IMR-90 (cell line): ENCODE measurements around the gene PRKCA. TPM values are rescaled to one million over a fixed set of nuclear protein-coding genes. Genes with fewer than 3 reads are reported as not detected.

Source experiments
- ATAC-seq: fragments of 200-7000 bp; cut with Tn5 transposase; 2 replicates; pipeline ENCODE4 v1.9.1; 2020; ENCODE audit warnings: low read depth, mild to moderate bottlenecking, moderate library complexity
- BruUV-seq: library from RNA; stranded (reverse); fragments of 400-500 nt; replicated peaks from 2 replicates; lab custom pipeline; 2021; lab: Mats Ljungman, UMichigan
- CTCF ChIA-PET: fragments of 300-600 bp; formaldehyde crosslinking; extraction: SDS; loops from one replicate; lab custom pipeline; 2021; ENCODE audit warnings: antibody characterized with exemption; lab: Yijun Ruan, JAX
- POLR2A ChIA-PET: fragments of 300-600 bp; sonication (Branson Sonifier 250); formaldehyde crosslinking; loops from one replicate; lab custom pipeline; 2022; ENCODE audit warnings: antibody characterized with exemption; ENCODE audit not compliant: unreplicated experiment; lab: Charles Lee
- DNase-seq: peaks from one replicate; pipeline ENCODE4 v3.0.0; 2013
- H2AFZ ChIP-seq: replicated peaks from 2 replicates; pipeline ENCODE3; 2013; ENCODE audit warnings: low read length, mild to moderate bottlenecking; ENCODE audit not compliant: poor library complexity
- H2AK5ac ChIP-seq: 2 replicates; pipeline ENCODE4 v1.6.1; 2013; ENCODE audit warnings: low read depth, low read length, inconsistent platforms
- H2AK9ac ChIP-seq: replicated peaks from 2 replicates; pipeline ENCODE3; 2013; ENCODE audit warnings: mild to moderate bottlenecking, low read depth, low read length, moderate library complexity; ENCODE audit not compliant: poor library complexity
- H2BK120ac ChIP-seq: 2 replicates; pipeline ENCODE4 v1.6.1; 2013; ENCODE audit warnings: low read depth, low read length, inconsistent platforms
- H2BK15ac ChIP-seq: 3 replicates; pipeline ENCODE4 v1.6.1; 2013; ENCODE audit warnings: low read depth, low read length, inconsistent platforms
- H2BK20ac ChIP-seq: 2 replicates; pipeline ENCODE4 v1.6.1; 2013; ENCODE audit warnings: low read depth, mild to moderate bottlenecking, inconsistent platforms, low read length, moderate library complexity
- H2BK5ac ChIP-seq: 2 replicates; pipeline ENCODE4 v1.6.1; 2013; ENCODE audit warnings: mild to moderate bottlenecking, low read depth, low read length, inconsistent platforms; ENCODE audit not compliant: poor library complexity, severe bottlenecking
- H3K14ac ChIP-seq: replicated peaks from 2 replicates; pipeline ENCODE4 v1.6.1; 2013; ENCODE audit warnings: low read depth, low read length, inconsistent platforms
- H3K18ac ChIP-seq: 2 replicates; pipeline ENCODE4 v1.6.1; 2013; ENCODE audit warnings: low read depth, low read length, control low read depth
- H3K23ac ChIP-seq: 2 replicates; pipeline ENCODE4 v1.6.1; 2013; ENCODE audit warnings: low read depth, low read length, inconsistent platforms
- H3K27ac ChIP-seq: 2 replicates; pipeline ENCODE4 v1.5.1; 2013; ENCODE audit warnings: mild to moderate bottlenecking, control low read depth, low read length; ENCODE audit not compliant: insufficient read depth
- H3K27me3 ChIP-seq: 2 replicates; pipeline ENCODE4 v1.6.1; 2013; ENCODE audit warnings: low read length; ENCODE audit not compliant: control insufficient read depth, insufficient read depth
- H3K36me3 ChIP-seq: 2 replicates; pipeline ENCODE4 v1.6.1; 2013; ENCODE audit warnings: low read length, mixed read lengths; ENCODE audit not compliant: control insufficient read depth, insufficient read depth
- H3K4ac ChIP-seq: 2 replicates; pipeline ENCODE4 v1.6.1; 2013; ENCODE audit warnings: low read depth, low read length, inconsistent platforms
- H3K4me1 ChIP-seq: 2 replicates; pipeline ENCODE4 v1.6.1; 2013; ENCODE audit warnings: low read length, mixed read lengths; ENCODE audit not compliant: control insufficient read depth, insufficient read depth
- H3K4me2 ChIP-seq: 2 replicates; pipeline ENCODE4 v1.6.1; 2013; ENCODE audit warnings: low read depth, mild to moderate bottlenecking, control low read depth, low read length, moderate library complexity
- H3K4me3 ChIP-seq: 2 replicates; pipeline ENCODE4 v1.5.1; 2013; ENCODE audit warnings: low read depth, mild to moderate bottlenecking, control low read depth, low read length, moderate library complexity; ENCODE audit not compliant: insufficient read depth
- H3K56ac ChIP-seq: 2 replicates; pipeline ENCODE4 v1.6.1; 2013; ENCODE audit warnings: low read length, inconsistent platforms; ENCODE audit not compliant: insufficient read depth; ENCODE audit errors: extremely low read depth
- H3K79me1 ChIP-seq, 2 experiments: 2 replicates each; pipeline ENCODE4 v1.6.1; 2013; ENCODE audit warnings: low read length in 2 of 2, inconsistent platforms in 1 of 2, low read depth in 1 of 2
- H3K9ac ChIP-seq: 2 replicates; pipeline ENCODE4 v1.6.1; 2013; ENCODE audit warnings: low read depth, low read length, control low read depth
- H3K9me1 ChIP-seq: 2 replicates; pipeline ENCODE4 v1.6.1; 2013; ENCODE audit warnings: low read length, inconsistent platforms; ENCODE audit not compliant: insufficient read depth
- H3K9me3 ChIP-seq: 2 replicates; pipeline ENCODE4 v1.6.1; 2013; ENCODE audit warnings: low read length; ENCODE audit not compliant: control insufficient read depth, insufficient read depth
- H4K20me1 ChIP-seq: 2 replicates; pipeline ENCODE4 v1.6.1; 2013; ENCODE audit warnings: low read length, inconsistent platforms; ENCODE audit not compliant: insufficient read depth
- H4K5ac ChIP-seq: 2 replicates; pipeline ENCODE4 v1.6.1; 2013; ENCODE audit warnings: mild to moderate bottlenecking, low read depth, low read length, control low read depth
- H4K8ac ChIP-seq, 2 experiments: 2 replicates each; pipeline ENCODE4 v1.6.1; 2013; ENCODE audit warnings: low read depth in 2 of 2, low read length in 2 of 2, control low read depth in 1 of 2, inconsistent platforms in 1 of 2
- H4K91ac ChIP-seq: 2 replicates; pipeline ENCODE4 v1.6.1; 2013; ENCODE audit warnings: low read depth, low read length, inconsistent platforms; ENCODE audit not compliant: insufficient read depth
- CEBPB ChIP-seq: IDR thresholded peaks from 2 replicates; pipeline ENCODE4 v1.6.1; 2012; ENCODE audit warnings: low read depth, low read length, improper control_type of control experiment
- CHD1 ChIP-seq: IDR thresholded peaks from 2 replicates; pipeline ENCODE4 v1.6.1; 2012; ENCODE audit warnings: low read depth, low read length, improper control_type of control experiment
- FOS ChIP-seq: fragments of 150-350 bp; IDR thresholded peaks from 2 replicates; pipeline ENCODE4 v1.6.1; 2016; ENCODE audit warnings: low read depth, low read length
- MAZ ChIP-seq: IDR thresholded peaks from 2 replicates; pipeline ENCODE4 v1.6.1; 2012; ENCODE audit warnings: low read depth, mild to moderate bottlenecking, low read length, improper control_type of control experiment, moderate library complexity, borderline replicate concordance
- NFE2L2 ChIP-seq: fragments of 150-350 bp; IDR thresholded peaks from 2 replicates; pipeline ENCODE4 v1.6.1; 2016; ENCODE audit warnings: low read depth, mild to moderate bottlenecking, low read length
- POLR2A ChIP-seq: IDR thresholded peaks from 2 replicates; pipeline ENCODE4 v1.6.1; 2012; ENCODE audit warnings: mild to moderate bottlenecking, low read depth, low read length
- RAD21 ChIP-seq: IDR thresholded peaks from 2 replicates; pipeline ENCODE4 v1.6.1; 2012; ENCODE audit warnings: low read length, improper control_type of control experiment
- RFX5 ChIP-seq: IDR thresholded peaks from 2 replicates; pipeline ENCODE4 v1.8.0; 2012; ENCODE audit warnings: low read depth, mild to moderate bottlenecking, low read length, moderate library complexity
- SMC3 ChIP-seq: fragments of 150-350 bp; IDR thresholded peaks from 2 replicates; pipeline ENCODE4 v1.6.1; 2016; ENCODE audit warnings: low read depth, mild to moderate bottlenecking, antibody characterized with exemption, low read length, moderate library complexity
- WGBS, 2 experiments: methylation state at CpG; one replicate each; pipeline versions ENCODE4 v1.1.5 to v1.1.7; 2013; ENCODE audit warnings: missing lambda C conversion rate in 2 of 2; ENCODE audit not compliant: insufficient read length in 1 of 2; ENCODE audit errors: extremely low coverage in 2 of 2; 5-methylcytosine and 5-hydroxymethylcytosine counted together
- dilution Hi-C: fragments of 300-500 bp; cut with HindIII; formaldehyde crosslinking; loops from one replicate; pipeline ENCODE4 v1.14.3; 2018; ENCODE audit warnings: low sequenced_read_pairs; ENCODE audit not compliant: unreplicated experiment
- in situ Hi-C: fragments of 300-500 bp; cut with MboI; formaldehyde crosslinking; loops from 3 replicates; pipeline ENCODE4 v1.14.3; 2019; ENCODE audit warnings: low sequenced_read_pairs, inconsistent platforms, mixed read lengths
- intact Hi-C: fragments of 100-400 bp; cut with micrococcal nuclease; formaldehyde crosslinking; loops from 2 replicates; pipeline ENCODE4 v1.10.0; 2022
- polyA plus RNA-seq, 3 experiments: library from polyadenylated mRNA; depleted of rRNA; stranded (reverse); fragments of >200 nt; gene quantifications; 2 replicates each; pipeline ENCODE4 v1.2.3, GENCODE V29; 2012; ENCODE audit warnings: low replicate concordance in 1 of 3
- total RNA-seq: library from RNA; depleted of rRNA; stranded (reverse); fragments of >200 nt; gene quantifications from 2 replicates; pipeline ENCODE4 v1.2.3, GENCODE V29; 2012
- TF ChIP-seq, protein P1 (sequence below): conservative IDR thresholded peaks from 2 replicates; pipeline ENCODE4 v1.5.1; 2012; ENCODE audit warnings: mild to moderate bottlenecking, low read depth, low read length, improper control_type of control experiment
- TF ChIP-seq, protein P2 (sequence below): fragments of 150-350 bp; IDR thresholded peaks from 2 replicates; pipeline ENCODE4 v1.6.1; 2017; ENCODE audit warnings: mild to moderate bottlenecking, antibody characterized with exemption, low read length, low read depth

PRKCA gene
- total and polyA plus RNA-seq, 2 of the 4 experiments (the other 2 are of a cell fraction), result 31.0 to 46.0 TPM

GRCh38 chr17:66283296-66283934 lies 19.0 kb upstream of the PRKCA start:
- no peak overlapping the region for H3K4ac ChIP-seq
- BruUV-seq, result no TSS peak
- H4K8ac ChIP-seq, result no peak overlapping the region
- H3K4me1 ChIP-seq, result peaks cover 2% of the 10 kb centered on the region
- H3K36me3 ChIP-seq, result no peaks in the 10 kb centered on the region
- H3K18ac ChIP-seq, result no peak overlapping the region
- no peak overlapping the region for H2AFZ ChIP-seq
- no peak overlapping the region for H3K9ac ChIP-seq
- POLR2A ChIA-PET, result interaction anchor here (0.6 kb wide), 1 partner anchor 11 kb away, joined by 13 read pairs; no protein-coding TSS in a partner anchor
- no peak overlapping the region for H2BK20ac ChIP-seq
- no peak overlapping the region for H3K14ac ChIP-seq
- no peaks in the 10 kb centered on the region for H3K9me3 ChIP-seq
- dilution Hi-C loops (no loop called here), in situ Hi-C loops (no loop called here), intact Hi-C loops (no loop called here)
- H3K9me1 ChIP-seq, result 0 out of 2 replicates have a peak, but pooled peaks cover 3% of the 10 kb centered on the region
- no peak for TF ChIP-seq RFX5
- TF ChIP-seq, protein P1, sequence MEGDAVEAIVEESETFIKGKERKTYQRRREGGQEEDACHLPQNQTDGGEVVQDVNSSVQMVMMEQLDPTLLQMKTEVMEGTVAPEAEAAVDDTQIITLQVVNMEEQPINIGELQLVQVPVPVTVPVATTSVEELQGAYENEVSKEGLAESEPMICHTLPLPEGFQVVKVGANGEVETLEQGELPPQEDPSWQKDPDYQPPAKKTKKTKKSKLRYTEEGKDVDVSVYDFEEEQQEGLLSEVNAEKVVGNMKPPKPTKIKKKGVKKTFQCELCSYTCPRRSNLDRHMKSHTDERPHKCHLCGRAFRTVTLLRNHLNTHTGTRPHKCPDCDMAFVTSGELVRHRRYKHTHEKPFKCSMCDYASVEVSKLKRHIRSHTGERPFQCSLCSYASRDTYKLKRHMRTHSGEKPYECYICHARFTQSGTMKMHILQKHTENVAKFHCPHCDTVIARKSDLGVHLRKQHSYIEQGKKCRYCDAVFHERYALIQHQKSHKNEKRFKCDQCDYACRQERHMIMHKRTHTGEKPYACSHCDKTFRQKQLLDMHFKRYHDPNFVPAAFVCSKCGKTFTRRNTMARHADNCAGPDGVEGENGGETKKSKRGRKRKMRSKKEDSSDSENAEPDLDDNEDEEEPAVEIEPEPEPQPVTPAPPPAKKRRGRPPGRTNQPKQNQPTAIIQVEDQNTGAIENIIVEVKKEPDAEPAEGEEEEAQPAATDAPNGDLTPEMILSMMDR, result no peak
- no peak for TF ChIP-seq POLR2A
- no peak for TF ChIP-seq SMC3
- TF ChIP-seq CEBPB, result no peak; the same call in 1 of the 2 replicates
- TF ChIP-seq CHD1, result no peak
- no peak for TF ChIP-seq MAZ
- TF ChIP-seq FOS, result no peak
- no peak for TF ChIP-seq NFE2L2
- TF ChIP-seq RAD21, result no peak
- TF ChIP-seq, protein P2, sequence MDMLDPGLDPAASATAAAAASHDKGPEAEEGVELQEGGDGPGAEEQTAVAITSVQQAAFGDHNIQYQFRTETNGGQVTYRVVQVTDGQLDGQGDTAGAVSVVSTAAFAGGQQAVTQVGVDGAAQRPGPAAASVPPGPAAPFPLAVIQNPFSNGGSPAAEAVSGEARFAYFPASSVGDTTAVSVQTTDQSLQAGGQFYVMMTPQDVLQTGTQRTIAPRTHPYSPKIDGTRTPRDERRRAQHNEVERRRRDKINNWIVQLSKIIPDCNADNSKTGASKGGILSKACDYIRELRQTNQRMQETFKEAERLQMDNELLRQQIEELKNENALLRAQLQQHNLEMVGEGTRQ, result no peak
- no peak overlapping the region for H2BK120ac ChIP-seq
- ATAC-seq (no peak), DNase-seq (no peak)
- no peak overlapping the region for H3K4me2 ChIP-seq
- no peak overlapping the region for H3K27ac ChIP-seq
- H3K79me1 ChIP-seq, result no peaks in the 10 kb centered on the region
- 100% methylated on average over 2 of the region's 6 CpGs; no CpG with 5 or more reads in 1 of the 2 experiments for WGBS, 2 experiments
- no peak overlapping the region for H3K56ac ChIP-seq
- no peak overlapping the region for H3K4me3 ChIP-seq
- H4K20me1 ChIP-seq, result no peaks in the 10 kb centered on the region
- H2AK9ac ChIP-seq, result no peak overlapping the region
- H3K27me3 ChIP-seq, result no peaks in the 10 kb centered on the region
- no peak overlapping the region for H4K91ac ChIP-seq
- no peak overlapping the region for H2AK5ac ChIP-seq
- H3K23ac ChIP-seq, result no peak overlapping the region
- CTCF ChIA-PET, result no interaction called here
- no peak overlapping the region; the same call in 2 of the 3 replicates for H2BK15ac ChIP-seq
- H4K5ac ChIP-seq, result no peak overlapping the region
- H2BK5ac ChIP-seq, result no peak overlapping the region
